HG03442 (cell line): Measurements from ENCODE around the gene MRPS25.
A peak's percentile ranks its signal among the peaks of the same experiment; 100 is the strongest.

Experiments
- ATAC-seq: cut with Tn5 transposase; IDR thresholded peaks from one replicate; pipeline ENCODE4 v1.9.1; 2021; ENCODE audit warnings: mild to moderate bottlenecking, moderate library complexity; ENCODE audit not compliant: unreplicated experiment

MRPS25 gene

GRCh38 chr3:15064835-15065549 lies at the start of gene MRPS25:
Gene MRPS25 (minus strand): TSS chr3:15065315. CDS start chr3:15065194, 121 bp downstream.
- peak; percentile 96 for ATAC-seq

- no peak for ATAC-seq
Observed at GRCh38 chr3:15113884-15114283, 48.8 kb upstream of the MRPS25 start.

GRCh38 chr3:15113471-15113870 lies 48.4 kb upstream of the MRPS25 start:
- no peak for ATAC-seq

- no peak for ATAC-seq
Observed at GRCh38 chr3:15112011-15112410, 46.9 kb upstream of the MRPS25 start.

GRCh38 chr3:15110206-15110605 lies 45.1 kb upstream of the MRPS25 start:
- ATAC-seq = no peak

- no peak for ATAC-seq
Observed at GRCh38 chr3:15108869-15109268, 43.8 kb upstream of the MRPS25 start.

- no peak for ATAC-seq
Observed at GRCh38 chr3:15108082-15108545, 43.0 kb upstream of the MRPS25 start.

- no peak for ATAC-seq
Observed at GRCh38 chr3:15107075-15107947, 42.2 kb upstream of the MRPS25 start.

- no peak for ATAC-seq
Observed at GRCh38 chr3:15102836-15103235, 37.7 kb upstream of the MRPS25 start.

GRCh38 chr3:15102256-15102655 lies 37.1 kb upstream of the MRPS25 start:
- ATAC-seq = no peak

- peak; percentile 16 for ATAC-seq
Observed at GRCh38 chr3:15099364-15100098, 34.4 kb upstream of the MRPS25 start.

GRCh38 chr3:15098503-15099363 lies 33.6 kb upstream of the MRPS25 start, which contains the start of gene RBSN:
Gene RBSN (minus strand): TSS chr3:15099148. CDS start chr3:15096120, 3,028 bp downstream.
- ATAC-seq = peak; percentile 89

- ATAC-seq = no peak
Observed at GRCh38 chr3:15097891-15098290, 32.8 kb upstream of the MRPS25 start.

- no peak for ATAC-seq
Observed at GRCh38 chr3:15096046-15096445, 30.9 kb upstream of the MRPS25 start.

- no peak for ATAC-seq
Observed at GRCh38 chr3:15094187-15094875, 29.2 kb upstream of the MRPS25 start.

- no peak for ATAC-seq
Observed at GRCh38 chr3:15092686-15093085, 27.6 kb upstream of the MRPS25 start.

- ATAC-seq = no peak
Observed at GRCh38 chr3:15091575-15091974, 26.5 kb upstream of the MRPS25 start.

GRCh38 chr3:15089201-15089600 lies 24.1 kb upstream of the MRPS25 start:
- no peak for ATAC-seq

- no peak for ATAC-seq
Observed at GRCh38 chr3:15086699-15087098, 21.6 kb upstream of the MRPS25 start.

- ATAC-seq = no peak
Observed at GRCh38 chr3:15086263-15086662, 21.1 kb upstream of the MRPS25 start.
